Sciatic nerve (tissue), 2 donors: Measurements from ENCODE around the gene KRTAP19-8. TPM values are rescaled to one million over a fixed set of nuclear protein-coding genes. Genes with fewer than 3 reads are reported as not detected.

ENCODE experiments used
- ATAC-seq: fragments of 200-7000 bp; cut with Tn5 transposase; one replicate; pipeline ENCODE4 v1.9.1; 2020; ENCODE audit warnings: mild to moderate bottlenecking, moderate library complexity
- DNase-seq: peaks from one replicate; pipeline ENCODE4 v3.0.0-alpha.2; 2020; ENCODE audit warnings: low spot score
- intact Hi-C: fragments of 100-400 bp; cut with DNase I; formaldehyde crosslinking; loops from one replicate; pipeline ENCODE4 v1.14.2; 2022
- total RNA-seq: library from RNA; stranded (reverse); fragmentation: NEBNext Ultra II Directional; extraction: Animal tissue kit (Norgen Biotek cat#: 25700); gene quantifications from one replicate; pipeline ENCODE4 v1.2.1, GENCODE V29; 2021
- donor health status: DM: no; HTN: no; CAD: no.
- donor health status: DM: no; HTN: no; CAD: no.

The KRTAP19-8 gene
- total RNA-seq, 1 donor from 2014 or later: not detected

DNA sequence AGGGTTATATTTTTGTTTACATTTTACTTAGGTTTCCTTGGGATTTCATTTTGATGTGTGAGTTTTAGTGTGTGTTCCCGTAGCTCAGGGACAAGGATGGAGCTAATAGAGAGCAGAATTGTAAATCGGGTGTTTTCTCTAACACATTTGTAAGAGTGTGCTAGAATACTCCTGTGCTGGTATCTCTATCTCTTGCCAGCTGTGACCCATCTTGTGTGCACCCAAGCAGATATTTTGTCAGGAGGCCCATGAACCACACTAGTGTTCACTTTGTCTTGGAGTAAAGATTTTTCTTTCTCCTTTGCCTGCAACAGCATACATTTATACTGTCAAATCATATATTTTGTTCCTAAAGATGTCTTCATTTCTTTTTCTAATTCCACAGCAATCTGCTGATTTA is 23.4 kb downstream of the KRTAP19-8 start:
- intact Hi-C loops: no loop called here
- no peak for ATAC-seq
- no peak for DNase-seq

DNA sequence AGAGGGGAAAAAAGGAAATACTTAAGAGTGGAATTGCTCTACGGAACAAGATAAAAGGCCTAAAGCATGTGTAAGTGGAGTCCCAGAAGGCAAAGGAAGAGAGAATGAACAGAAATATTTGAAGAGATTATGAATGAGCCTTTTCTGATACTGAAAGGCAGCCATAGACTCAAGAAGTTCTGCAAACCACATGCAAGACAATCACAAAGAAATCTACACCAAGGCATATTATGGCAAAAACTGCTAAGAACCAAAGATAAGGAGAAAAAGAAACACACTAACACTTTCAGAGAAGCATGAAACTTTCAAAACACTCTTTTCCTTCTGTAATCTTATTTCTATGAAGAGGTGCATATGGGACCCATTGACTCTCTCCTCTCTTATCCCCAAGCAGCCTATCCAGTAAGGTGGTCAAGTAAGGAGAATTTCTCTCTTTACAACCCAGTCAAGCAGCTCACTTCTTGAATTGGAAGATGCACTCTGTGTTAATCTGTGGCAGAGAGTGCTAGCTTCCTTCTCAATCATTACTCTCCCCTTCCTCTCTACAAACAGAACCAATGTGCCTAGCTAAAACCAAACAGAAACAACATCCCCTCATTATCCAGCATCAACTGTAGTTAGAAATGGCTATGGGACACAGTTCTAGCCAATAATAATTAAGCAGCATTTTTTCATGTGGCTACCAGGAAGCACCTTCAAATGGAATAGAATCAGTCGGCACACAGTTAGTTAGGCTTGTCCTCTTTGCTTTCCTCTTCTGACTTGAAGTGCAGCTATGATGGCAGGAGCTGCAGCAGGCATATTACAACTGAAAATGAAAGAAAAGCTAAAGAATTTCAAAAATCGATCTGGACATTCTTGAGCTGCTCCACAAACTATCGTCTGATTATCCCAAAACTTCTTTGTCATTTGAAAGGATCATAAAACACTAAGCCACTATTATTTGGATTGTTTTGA is 25.9 kb downstream of the KRTAP19-8 start:
- intact Hi-C loops: no loop called here

GRCh38 chr21:31011412-31011811 is 26.9 kb downstream of the KRTAP19-8 start:
- ATAC-seq (no peak), DNase-seq (no peak)
- intact Hi-C loops: no loop called here

More for the DNA sequence above, 25.9 kb downstream of the KRTAP19-8 start:
- ATAC-seq: no peak
- DNase-seq: no peak

DNA sequence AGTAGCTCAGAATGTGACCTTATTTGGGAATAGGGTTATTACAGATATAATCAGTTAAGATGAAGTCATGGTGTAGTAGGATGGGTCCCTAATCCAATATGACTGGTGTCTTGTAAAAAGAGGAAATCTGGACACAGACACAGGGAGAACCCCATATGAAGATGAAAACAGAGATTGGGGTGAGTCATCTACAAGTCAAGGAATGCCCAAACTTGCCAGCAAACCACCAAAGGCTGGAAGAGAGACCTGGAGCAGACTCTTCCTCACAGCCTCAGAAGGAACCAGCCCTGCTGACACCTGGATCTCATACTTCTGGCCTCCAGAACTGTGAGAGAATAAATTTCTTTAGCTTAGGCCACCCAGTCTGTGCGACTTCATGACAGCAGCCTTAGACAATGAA is 29.9 kb downstream of the KRTAP19-8 start:
- intact Hi-C loops: no loop called here
- ATAC-seq: no peak
- DNase-seq: no peak

DNA sequence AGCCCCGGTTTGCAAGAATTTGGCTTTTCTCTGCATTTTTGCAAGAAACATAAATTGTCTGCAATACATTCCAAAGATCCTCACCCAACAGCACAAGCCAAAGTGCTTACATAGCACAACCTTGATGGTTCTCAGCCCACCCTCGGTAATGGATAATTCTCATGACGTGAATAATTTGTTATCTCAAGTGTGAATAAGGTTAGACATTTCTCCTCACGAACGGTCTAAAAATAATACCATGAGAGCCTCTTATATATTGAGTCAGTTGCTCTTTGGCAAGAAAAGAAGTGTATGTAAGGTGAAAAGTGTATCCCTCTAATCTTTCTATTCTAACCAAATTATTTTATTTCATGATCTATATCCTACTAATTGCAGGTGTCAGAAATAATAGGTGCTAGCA is 33.3 kb downstream of the KRTAP19-8 start:
- intact Hi-C loops: no loop called here
- DNase-seq (no peak), ATAC-seq (no peak)

DNA sequence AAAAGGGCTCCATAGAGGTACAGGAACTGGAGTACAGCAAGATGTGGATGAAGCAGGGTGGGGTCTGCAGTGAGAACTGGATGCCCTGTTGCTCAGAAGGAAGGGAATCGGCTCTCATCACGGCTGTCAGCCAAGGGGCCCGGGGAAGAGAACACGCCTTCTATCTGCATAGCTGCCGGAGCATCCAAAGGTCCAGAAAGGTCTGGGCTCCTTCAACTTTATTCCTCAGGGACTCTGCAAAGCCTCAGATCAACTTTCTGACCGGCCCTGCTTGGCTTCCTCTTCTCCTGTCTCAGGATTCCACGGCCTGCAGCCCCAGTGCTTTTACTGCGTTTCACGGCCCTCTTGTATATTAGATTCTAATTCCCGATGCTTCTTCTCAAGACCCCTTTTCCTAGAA is 34.8 kb downstream of the KRTAP19-8 start:
- no peak for DNase-seq
- ATAC-seq: no peak
- intact Hi-C loops: no loop called here

GRCh38 chr21:30997541-30997940 is 40.7 kb downstream of the KRTAP19-8 start:
- intact Hi-C loops: no loop called here
- no peak for ATAC-seq

DNA sequence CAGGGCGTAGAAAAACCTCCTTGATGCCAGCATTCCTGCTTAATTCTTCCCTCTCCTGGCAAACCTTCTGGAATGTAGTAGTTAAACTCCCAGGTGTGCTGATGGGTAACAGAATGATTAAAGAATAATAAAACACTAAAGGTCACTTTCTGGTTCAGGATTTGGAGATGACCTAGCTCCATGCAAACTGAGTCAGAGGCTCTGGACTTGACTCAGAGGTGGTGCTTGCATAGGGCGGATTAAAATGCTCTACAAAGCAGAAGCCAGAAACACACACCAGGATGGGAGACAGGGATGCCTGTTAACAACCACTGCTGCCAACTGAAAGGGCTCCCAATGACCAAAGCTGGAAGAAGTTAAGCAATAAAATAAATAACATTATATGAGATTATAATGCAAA is 41.5 kb downstream of the KRTAP19-8 start:
- DNase-seq: no peak
- ATAC-seq: no peak
- intact Hi-C loops: no loop called here

More at GRCh38 chr21:30997541-30997940, 40.7 kb downstream of the KRTAP19-8 start:
- DNase-seq: no peak

DNA sequence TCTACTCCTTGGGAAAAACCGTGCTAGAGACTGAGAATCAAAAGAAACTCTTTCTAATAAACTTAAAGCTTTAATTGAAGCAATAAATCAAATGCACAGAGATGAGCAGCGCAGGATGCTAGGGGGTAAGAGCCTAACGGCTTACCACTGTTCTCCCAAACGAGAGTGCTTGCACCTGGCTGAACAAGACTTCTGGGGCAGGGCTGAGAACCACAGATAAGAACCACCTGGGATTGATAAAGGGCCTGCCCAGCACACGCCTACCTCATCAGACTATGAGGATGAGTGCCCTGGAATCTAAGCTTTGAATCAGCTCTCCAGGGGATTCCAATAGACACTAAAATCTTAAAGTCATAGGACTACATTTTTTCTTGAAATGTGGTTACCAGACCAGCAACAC is 43.3 kb downstream of the KRTAP19-8 start:
- ATAC-seq: no peak
- intact Hi-C loops: no loop called here
- no peak for DNase-seq

GRCh38 chr21:30990514-30991262 is 47.6 kb downstream of the KRTAP19-8 start:
- intact Hi-C loops: no loop called here
- DNase-seq: no peak
- no peak for ATAC-seq

- intact Hi-C loops: no loop called here
- no peak for DNase-seq
- no peak for ATAC-seq
Measured at GRCh38 chr21:30988706-30989105, 49.6 kb downstream of the KRTAP19-8 start.

Other genes starting within 250 kb of the KRTAP19-8 start
- not detected for gene KRTAP8-1, start 225.2 kb downstream of the KRTAP19-8 start, total RNA-seq
- not detected for gene KRTAP7-1, start 208.7 kb downstream of the KRTAP19-8 start, total RNA-seq
- not detected for gene KRTAP11-1, start 156.9 kb downstream of the KRTAP19-8 start, total RNA-seq